ENCODE data around the gene HYOU1. TPM values are rescaled to one million over a fixed set of nuclear protein-coding genes. Genes with fewer than 3 reads are reported as not detected.

Gene HYOU1
- total RNA-seq (2022; extraction: Qiagen RNA extraction) = 39.3 to 49.3 TPM (median 46.7 TPM) in 5 replicates

GRCh38 chr11:119057000-119057769, at the start of gene HYOU1:
Gene HYOU1 (minus strand): TSS chr11:119057205. CDS start chr11:119056160, 1,045 bp downstream.

DNA sequence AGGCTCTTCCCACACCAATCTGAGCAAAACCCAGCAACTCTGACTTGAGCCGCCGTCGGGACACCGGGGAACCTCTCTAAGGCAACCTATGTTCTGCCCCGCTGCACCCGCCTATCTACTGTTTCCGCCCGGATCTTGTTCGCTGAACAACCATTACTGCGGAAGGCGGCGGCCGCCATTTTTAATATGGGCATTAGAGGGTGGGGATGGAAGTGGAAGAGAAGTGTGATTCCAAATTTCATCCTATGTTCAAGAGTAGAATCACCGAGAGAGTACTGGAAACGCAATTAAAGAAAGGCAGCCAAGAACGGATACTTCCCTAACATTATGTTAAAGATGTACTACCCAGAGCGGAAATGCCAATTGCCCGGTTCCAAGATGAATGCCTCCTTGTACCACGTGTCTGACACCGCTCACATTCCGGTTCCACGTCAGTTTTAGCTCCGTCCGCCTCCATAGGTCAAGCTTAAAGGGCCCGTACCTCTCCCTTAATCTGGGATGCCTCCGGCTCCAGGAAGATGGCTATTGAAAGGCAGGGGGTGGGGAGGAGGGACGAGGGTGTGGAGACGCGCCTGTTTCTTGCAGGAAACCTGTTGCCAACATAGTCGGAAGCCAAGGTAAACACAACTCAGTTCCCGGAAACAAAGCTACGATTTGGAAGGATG, 44.9 kb upstream of the HYOU1 start, which contains the start of gene DPAGT1:
Gene DPAGT1 (minus strand): TSS at position 95 of the 665 bp plus-strand sequence. CDS start 198 bp downstream, outside the sequence.

GRCh38 chr11:119084663-119085436, 27.8 kb upstream of the HYOU1 start, which contains the start of gene HMBS:
Gene HMBS (plus strand): TSS chr11:119084881. CDS start chr11:119085034, 153 bp downstream.

DNA sequence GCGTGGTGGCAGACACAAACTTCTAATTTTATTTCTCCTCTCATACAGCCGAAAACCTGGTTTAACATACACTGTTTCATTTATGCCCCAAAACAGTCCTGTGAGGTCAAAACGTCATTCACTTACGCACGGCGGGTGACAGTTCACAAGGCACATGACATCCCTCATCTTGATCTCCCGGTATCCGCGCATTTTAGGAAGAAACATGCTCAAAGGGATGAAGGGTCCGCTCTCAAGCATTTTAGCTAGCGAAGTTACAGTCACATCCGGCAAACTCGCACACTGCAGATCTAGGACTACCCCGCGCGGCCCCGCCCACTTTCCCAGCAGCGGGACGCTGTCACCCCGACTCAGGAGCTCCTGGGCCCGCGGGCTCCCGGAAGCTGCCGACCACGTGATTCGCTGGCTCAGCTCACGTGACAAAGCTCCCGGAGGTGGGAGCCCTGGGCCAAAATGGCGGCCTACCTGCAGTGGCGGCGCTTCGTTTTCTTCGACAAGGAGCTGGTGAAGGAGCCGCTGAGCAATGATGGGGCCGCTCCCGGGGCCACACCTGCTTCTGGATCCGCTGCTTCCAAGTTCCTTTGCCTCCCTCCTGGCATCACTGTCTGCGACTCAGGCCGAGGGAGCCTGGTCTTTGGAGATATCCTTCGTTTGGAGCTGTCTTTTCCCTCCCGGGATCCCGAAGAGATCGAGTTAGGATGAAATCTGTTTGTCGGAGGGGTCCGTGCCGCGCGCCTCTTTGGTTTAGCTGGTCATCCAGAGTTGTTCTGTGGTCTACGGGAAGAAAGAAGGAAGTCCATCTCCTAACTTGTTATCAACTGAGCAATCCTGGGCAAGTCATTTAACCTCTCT, 10.6 kb upstream of the HYOU1 start, which contains the start of gene VPS11:
Gene VPS11 (plus strand): TSS at position 448 of the 852 bp plus-strand sequence. CDS start 6 bp downstream, at position 454.

GRCh38 chr11:119030329-119031047, 26.5 kb downstream of the HYOU1 start, which contains the start of gene SLC37A4:
Gene SLC37A4 (minus strand): TSS chr11:119030877.

GRCh38 chr11:119018074-119018938, 38.7 kb downstream of the HYOU1 start, which contains the start of the genes RPS25 and TRAPPC4:
Gene RPS25 (minus strand): TSS chr11:119018343. CDS start chr11:119018284, 59 bp downstream.
Gene TRAPPC4 (plus strand): TSS chr11:119018766. CDS start chr11:119018796, 30 bp downstream.

DNA sequence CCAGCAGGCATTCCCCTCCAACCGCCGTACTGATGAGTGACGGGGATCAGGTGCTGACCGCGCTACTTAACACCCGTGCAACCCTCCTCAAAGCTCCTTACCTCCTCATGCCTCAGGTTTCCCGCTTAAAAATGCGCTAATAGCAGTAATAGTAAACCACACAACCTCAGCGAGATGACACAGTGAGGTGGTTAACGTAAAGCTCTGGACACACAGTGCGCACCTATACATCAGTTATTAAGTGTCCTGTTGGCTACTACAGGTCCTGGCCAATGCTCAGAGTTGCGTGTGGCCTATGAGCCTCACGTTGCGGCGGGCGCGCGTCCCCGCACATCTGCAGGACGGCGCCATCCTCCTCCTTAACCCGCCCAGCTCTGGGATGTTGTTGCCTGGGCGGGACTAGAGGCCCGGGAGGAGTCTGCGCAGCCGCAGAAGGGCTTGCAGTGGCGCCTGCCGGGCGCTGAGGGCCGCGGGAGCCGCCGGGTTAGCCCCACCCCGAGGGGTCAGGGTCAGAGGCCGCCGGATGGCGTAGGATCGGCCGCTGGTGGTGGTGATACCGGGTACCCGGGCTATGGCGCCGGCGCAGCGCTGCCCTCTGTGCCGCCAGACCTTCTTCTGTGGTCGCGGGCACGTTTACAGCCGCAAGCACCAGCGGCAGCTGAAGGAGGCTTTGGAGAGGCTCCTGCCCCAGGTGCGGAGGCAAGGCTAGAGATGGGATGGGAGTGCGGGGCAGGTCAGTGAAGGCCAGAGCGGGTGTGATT, 59.2 kb downstream of the HYOU1 start, which contains the start of gene CENATAC:
Gene CENATAC (plus strand): TSS at position 512 of the 761 bp plus-strand sequence. CDS start 60 bp downstream, at position 572.

Other genes with a start within 250 kb of the HYOU1 start
- 0.07 to 0.16 TPM (median 0.10 TPM) in 5 replicates for gene CXCR5, start 173.3 kb downstream of the HYOU1 start, total RNA-seq (2022; extraction: Qiagen RNA extraction)
- 99.5 to 240 TPM (median 201 TPM) in 5 replicates for gene BCL9L, start 131.3 kb downstream of the HYOU1 start, total RNA-seq (2022; extraction: Qiagen RNA extraction)
- gene UPK2, start 100.9 kb downstream of the HYOU1 start, total RNA-seq (2022; extraction: Qiagen RNA extraction) = 0.39 to 1.2 TPM (median 0.98 TPM) in 5 replicates
- not detected in 5 replicates for gene FOXR1, start 85.4 kb downstream of the HYOU1 start, total RNA-seq (2022; extraction: Qiagen RNA extraction)
- 9.4 to 17.1 TPM (median 14.2 TPM) in 5 replicates for gene CENATAC, start 59.1 kb downstream of the HYOU1 start, total RNA-seq (2022; extraction: Qiagen RNA extraction)
- gene RPS25, start 38.9 kb downstream of the HYOU1 start, total RNA-seq (2022; extraction: Qiagen RNA extraction) = 785 to 1,034 TPM (median 805 TPM) in 5 replicates
- gene TRAPPC4, start 38.4 kb downstream of the HYOU1 start, total RNA-seq (2022; extraction: Qiagen RNA extraction) = 56.5 to 66.9 TPM (median 60.0 TPM) in 5 replicates
- 10.1 to 12.2 TPM (median 11.8 TPM) in 5 replicates for gene SLC37A4, start 26.3 kb downstream of the HYOU1 start, total RNA-seq (2022; extraction: Qiagen RNA extraction)
- gene VPS11, start 10.6 kb upstream of the HYOU1 start, total RNA-seq (2022; extraction: Qiagen RNA extraction) = 9.7 to 13.8 TPM (median 11.7 TPM) in 5 replicates
- gene HMBS, start 27.7 kb upstream of the HYOU1 start, total RNA-seq (2022; extraction: Qiagen RNA extraction) = 45.6 to 51.4 TPM (median 49.7 TPM) in 5 replicates
- 31.6 to 43.9 TPM (median 36.0 TPM) in 5 replicates for gene DPAGT1, start 44.6 kb upstream of the HYOU1 start, total RNA-seq (2022; extraction: Qiagen RNA extraction)
- gene C2CD2L, start 50.1 kb upstream of the HYOU1 start, total RNA-seq (2022; extraction: Qiagen RNA extraction) = 3.9 to 6.3 TPM (median 5.4 TPM) in 5 replicates
- gene HINFP, start 64.4 kb upstream of the HYOU1 start, total RNA-seq (2022; extraction: Qiagen RNA extraction) = 8.2 to 9.5 TPM (median 9.2 TPM) in 5 replicates
- 0.16 to 0.50 TPM (median 0.34 TPM) in 5 replicates for gene ABCG4, start 91.8 kb upstream of the HYOU1 start, total RNA-seq (2022; extraction: Qiagen RNA extraction)
- 7.5 to 11.4 TPM (median 10.3 TPM) in 5 replicates for gene NLRX1, start 111.5 kb upstream of the HYOU1 start, total RNA-seq (2022; extraction: Qiagen RNA extraction)
- gene NHERF4, start 128.3 kb upstream of the HYOU1 start, total RNA-seq (2022; extraction: Qiagen RNA extraction) = 0.13 to 0.52 TPM (median 0.24 TPM) in 3 of 5 replicates, not detected in the others
- 5.9 to 9.0 TPM (median 7.2 TPM) in 5 replicates for gene CBL, start 149.1 kb upstream of the HYOU1 start, total RNA-seq (2022; extraction: Qiagen RNA extraction)

Measured in A549 treated with Mapracorat at 1 μM for 4 hours (cell line).